ENCODE measurements around the gene TBC1D10A.

TBC1D10A gene

GRCh38 chr22:30301995-30302809 is 24.5 kb downstream of the TBC1D10A start:
- TF ChIP-seq CTCF (IDR thresholded peaks at IDR 0.05), result no peak

GRCh38 chr22:30299322-30299721 is 27.4 kb downstream of the TBC1D10A start:
- no peak for TF ChIP-seq CTCF (IDR thresholded peaks at IDR 0.05)

GRCh38 chr22:30297991-30298701 is 28.6 kb downstream of the TBC1D10A start:
- TF ChIP-seq CTCF (IDR thresholded peaks at IDR 0.05), result no peak; the same call in 1 of the 2 replicates

- no peak for TF ChIP-seq CTCF (IDR thresholded peaks at IDR 0.05)
These were observed 29.3 kb downstream of the TBC1D10A start for GRCh38 chr22:30297276-30297990.

GRCh38 chr22:30296833-30297232 is 29.9 kb downstream of the TBC1D10A start:
- no peak for TF ChIP-seq CTCF (IDR thresholded peaks at IDR 0.05)

- no peak for TF ChIP-seq CTCF (IDR thresholded peaks at IDR 0.05)
These were observed 30.4 kb downstream of the TBC1D10A start for GRCh38 chr22:30296324-30296723.

GRCh38 chr22:30295576-30295975 is 31.2 kb downstream of the TBC1D10A start:
- no peak for TF ChIP-seq CTCF (IDR thresholded peaks at IDR 0.05)

Data from LNCAP (cell line).